ENCODE measurements around the gene CAMKK2.

Gene CAMKK2

GRCh38 chr12:121333747-121334146, 37.2 kb upstream of the CAMKK2 start:
- no peak overlapping the region for H2BK15ac ChIP-seq (replicated peaks; ENCODE audit: low read depth)
- H4K8ac ChIP-seq (ENCODE audit: low read depth, low read length): no peak overlapping the region
- no peak overlapping the region for H4K5ac ChIP-seq (ENCODE audit: low read length)
- no peak overlapping the region for H3K9ac ChIP-seq (ENCODE audit: low read length)
- no peak overlapping the region for H3K18ac ChIP-seq (ENCODE audit: low read length)
- no peak overlapping the region for H3K4me2 ChIP-seq (ENCODE audit: low read length)
- H2BK5ac ChIP-seq (ENCODE audit: low read length): no peak overlapping the region
- H2AK5ac ChIP-seq (ENCODE audit: low read length): no peak overlapping the region
- no peaks in the 10 kb centered on the region for H3K4me1 ChIP-seq (ENCODE audit: control insufficient read depth, low read depth, low read length)
- H3K27me3 ChIP-seq (ENCODE audit: insufficient read depth, low read length, poor library complexity): no peaks in the 10 kb centered on the region
- no peak for DNase-seq
- no peaks in the 10 kb centered on the region for H3K79me2 ChIP-seq (ENCODE audit: control insufficient read depth, insufficient read depth, low read length)
- H3K27ac ChIP-seq (ENCODE audit: low read depth, low read length): no peak overlapping the region
- no peak overlapping the region for H2BK120ac ChIP-seq (ENCODE audit: low read depth, low read length)
- no peak overlapping the region for H3K56ac ChIP-seq (ENCODE audit: low read length)
- no peaks in the 10 kb centered on the region for H3K79me1 ChIP-seq (ENCODE audit: low read length)
- H3K23ac ChIP-seq (ENCODE audit: low read length): no peak overlapping the region
- no peak overlapping the region for H3K4ac ChIP-seq (ENCODE audit: low read depth, low read length)
- WGBS (ENCODE audit: extremely low coverage, insufficient coverage, low lambda C conversion rate): no CpG with 5 or more reads among the region's 1 CpG
- no peak overlapping the region for H3K4me3 ChIP-seq (ENCODE audit: low read length)
- H3K36me3 ChIP-seq (ENCODE audit: control insufficient read depth, insufficient read depth, low read length): peaks cover 10% of the 10 kb centered on the region

DNA sequence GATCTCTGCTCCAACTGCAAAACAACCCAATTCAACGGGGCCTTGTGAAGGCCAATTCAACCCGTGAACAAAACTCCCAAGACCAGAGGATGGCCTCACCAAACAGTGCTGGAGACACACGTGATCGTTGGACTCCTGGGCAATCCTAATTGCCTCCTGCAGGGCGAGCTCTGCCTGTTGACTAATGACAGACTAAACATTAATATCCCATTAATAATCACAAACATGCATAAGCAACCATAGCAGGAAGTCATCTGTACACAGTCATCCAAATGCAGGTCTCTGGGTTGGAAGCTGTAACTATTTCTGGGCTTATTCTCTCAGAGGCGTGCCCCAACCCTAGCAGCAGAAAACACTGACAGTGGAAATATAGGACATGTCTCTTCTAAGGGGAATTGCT, 34.7 kb upstream of the CAMKK2 start:
- H3K56ac ChIP-seq (ENCODE audit: low read length): no peak overlapping the region
- no peaks in the 10 kb centered on the region for H3K27me3 ChIP-seq (ENCODE audit: insufficient read depth, low read length, poor library complexity)
- no peak overlapping the region for H4K8ac ChIP-seq (ENCODE audit: low read depth, low read length)
- H3K4me3 ChIP-seq (ENCODE audit: low read length): no peak overlapping the region
- H2BK5ac ChIP-seq (ENCODE audit: low read length): no peak overlapping the region
- H3K4ac ChIP-seq (ENCODE audit: low read depth, low read length): no peak overlapping the region
- WGBS (ENCODE audit: extremely low coverage, insufficient coverage, low lambda C conversion rate): no CpG with 5 or more reads among the region's 6 CpGs
- no peak for DNase-seq
- no peak overlapping the region for H2AK5ac ChIP-seq (ENCODE audit: low read length)
- no peaks in the 10 kb centered on the region for H3K79me1 ChIP-seq (ENCODE audit: low read length)
- peaks cover 19% of the 10 kb centered on the region for H3K36me3 ChIP-seq (ENCODE audit: control insufficient read depth, insufficient read depth, low read length)
- H3K27ac ChIP-seq (ENCODE audit: low read depth, low read length): no peak overlapping the region
- H2BK15ac ChIP-seq (replicated peaks; ENCODE audit: low read depth): no peak overlapping the region
- H3K4me1 ChIP-seq (ENCODE audit: control insufficient read depth, low read depth, low read length): no peaks in the 10 kb centered on the region
- no peak overlapping the region for H3K4me2 ChIP-seq (ENCODE audit: low read length)
- H3K79me2 ChIP-seq (ENCODE audit: control insufficient read depth, insufficient read depth, low read length): no peaks in the 10 kb centered on the region
- H2BK120ac ChIP-seq (ENCODE audit: low read depth, low read length): no peak overlapping the region
- H3K18ac ChIP-seq (ENCODE audit: low read length): no peak overlapping the region
- H4K5ac ChIP-seq (ENCODE audit: low read length): no peak overlapping the region
- H3K23ac ChIP-seq (ENCODE audit: low read length): no peak overlapping the region
- no peak overlapping the region for H3K9ac ChIP-seq (ENCODE audit: low read length)

DNA sequence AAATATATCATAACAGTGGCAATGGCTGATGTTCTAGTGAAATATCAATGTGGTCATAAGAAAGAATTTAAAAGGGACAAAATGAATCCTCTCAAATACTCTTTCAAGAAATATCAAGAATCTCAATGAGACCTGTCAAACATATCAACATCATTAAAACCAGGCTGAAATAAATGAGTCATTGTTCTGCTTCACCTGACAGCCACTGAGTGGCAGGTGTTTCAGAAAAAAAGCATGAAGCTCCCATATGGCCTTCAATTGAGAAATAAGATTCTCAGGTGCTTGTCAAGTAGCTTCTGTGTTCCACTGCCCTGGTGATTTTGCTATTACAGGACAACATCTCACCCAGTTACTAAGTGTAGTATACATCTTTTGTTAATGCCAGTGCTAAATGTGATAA, 34.2 kb upstream of the CAMKK2 start:
- no peaks in the 10 kb centered on the region for H3K79me2 ChIP-seq (ENCODE audit: control insufficient read depth, insufficient read depth, low read length)
- H2BK120ac ChIP-seq (ENCODE audit: low read depth, low read length): no peak overlapping the region
- no peak overlapping the region for H3K56ac ChIP-seq (ENCODE audit: low read length)
- no peak overlapping the region for H4K5ac ChIP-seq (ENCODE audit: low read length)
- H3K4ac ChIP-seq (ENCODE audit: low read depth, low read length): no peak overlapping the region
- H3K23ac ChIP-seq (ENCODE audit: low read length): no peak overlapping the region
- H2AK5ac ChIP-seq (ENCODE audit: low read length): no peak overlapping the region
- no peak overlapping the region for H3K27ac ChIP-seq (ENCODE audit: low read depth, low read length)
- no peak overlapping the region for H4K8ac ChIP-seq (ENCODE audit: low read depth, low read length)
- no peak overlapping the region for H3K4me3 ChIP-seq (ENCODE audit: low read length)
- H3K79me1 ChIP-seq (ENCODE audit: low read length): no peaks in the 10 kb centered on the region
- no peak overlapping the region for H2BK5ac ChIP-seq (ENCODE audit: low read length)
- H2BK15ac ChIP-seq (replicated peaks; ENCODE audit: low read depth): no peak overlapping the region
- H3K18ac ChIP-seq (ENCODE audit: low read length): no peak overlapping the region
- H3K27me3 ChIP-seq (ENCODE audit: insufficient read depth, low read length, poor library complexity): no peaks in the 10 kb centered on the region
- no peak overlapping the region for H3K4me2 ChIP-seq (ENCODE audit: low read length)
- peaks cover 19% of the 10 kb centered on the region for H3K36me3 ChIP-seq (ENCODE audit: control insufficient read depth, insufficient read depth, low read length)
- H3K4me1 ChIP-seq (ENCODE audit: control insufficient read depth, low read depth, low read length): no peaks in the 10 kb centered on the region
- H3K9ac ChIP-seq (ENCODE audit: low read length): no peak overlapping the region
- DNase-seq: no peak

- no peak overlapping the region for H3K9ac ChIP-seq (ENCODE audit: low read length)
- H3K27ac ChIP-seq (ENCODE audit: low read depth, low read length): no peak overlapping the region
- H3K4me3 ChIP-seq (ENCODE audit: low read length): no peak overlapping the region
- H3K36me3 ChIP-seq (ENCODE audit: control insufficient read depth, insufficient read depth, low read length): peaks cover 19% of the 10 kb centered on the region
- no peak overlapping the region for H3K56ac ChIP-seq (ENCODE audit: low read length)
- H3K4me2 ChIP-seq (ENCODE audit: low read length): no peak overlapping the region
- DNase-seq: no peak
- no peaks in the 10 kb centered on the region for H3K79me1 ChIP-seq (ENCODE audit: low read length)
- H2BK120ac ChIP-seq (ENCODE audit: low read depth, low read length): no peak overlapping the region
- no peaks in the 10 kb centered on the region for H3K79me2 ChIP-seq (ENCODE audit: control insufficient read depth, insufficient read depth, low read length)
- no peaks in the 10 kb centered on the region for H3K27me3 ChIP-seq (ENCODE audit: insufficient read depth, low read length, poor library complexity)
- no peak overlapping the region for H3K23ac ChIP-seq (ENCODE audit: low read length)
- WGBS (ENCODE audit: extremely low coverage, insufficient coverage, low lambda C conversion rate): no CpG with 5 or more reads among the region's 4 CpGs
- no peak overlapping the region for H2AK5ac ChIP-seq (ENCODE audit: low read length)
- H2BK5ac ChIP-seq (ENCODE audit: low read length): no peak overlapping the region
- H2BK15ac ChIP-seq (replicated peaks; ENCODE audit: low read depth): no peak overlapping the region
- H3K4me1 ChIP-seq (ENCODE audit: control insufficient read depth, low read depth, low read length): no peaks in the 10 kb centered on the region
- no peak overlapping the region for H4K8ac ChIP-seq (ENCODE audit: low read depth, low read length)
- H3K18ac ChIP-seq (ENCODE audit: low read length): no peak overlapping the region
- no peak overlapping the region for H3K4ac ChIP-seq (ENCODE audit: low read depth, low read length)
- H4K5ac ChIP-seq (ENCODE audit: low read length): no peak overlapping the region
Measured at GRCh38 chr12:121330195-121330594, 33.7 kb upstream of the CAMKK2 start.

- Histone ChIP-seq H4K8ac (ENCODE audit: low read depth, low read length) (no peak overlapping the region), H3K56ac (ENCODE audit: low read length) (no peak overlapping the region), H4K5ac (ENCODE audit: low read length) (no peak overlapping the region), H3K27ac (ENCODE audit: low read depth, low read length) (no peak overlapping the region), H3K4me1 (ENCODE audit: control insufficient read depth, low read depth, low read length) (no peaks in the 10 kb centered on the region), H3K18ac (ENCODE audit: low read length) (no peak overlapping the region), H3K36me3 (ENCODE audit: control insufficient read depth, insufficient read depth, low read length) (peaks cover 19% of the 10 kb centered on the region), H3K9ac (ENCODE audit: low read length) (no peak overlapping the region), H2BK120ac (ENCODE audit: low read depth, low read length) (no peak overlapping the region), H3K79me1 (ENCODE audit: low read length) (no peaks in the 10 kb centered on the region), H2AK5ac (ENCODE audit: low read length) (no peak overlapping the region), H3K23ac (ENCODE audit: low read length) (no peak overlapping the region), H2BK15ac (replicated peaks; ENCODE audit: low read depth) (no peak overlapping the region), H3K27me3 (ENCODE audit: insufficient read depth, low read length, poor library complexity) (no peaks in the 10 kb centered on the region), H3K79me2 (ENCODE audit: control insufficient read depth, insufficient read depth, low read length) (no peaks in the 10 kb centered on the region), H3K4me3 (ENCODE audit: low read length) (no peak overlapping the region), H2BK5ac (ENCODE audit: low read length) (no peak overlapping the region), H3K4me2 (ENCODE audit: low read length) (no peak overlapping the region), H3K4ac (ENCODE audit: low read depth, low read length) (no peak overlapping the region)
- DNase-seq: no peak
- no CpG with 5 or more reads among the region's 4 CpGs for WGBS (ENCODE audit: extremely low coverage, insufficient coverage, low lambda C conversion rate)
Measured at GRCh38 chr12:121328620-121329019, 32.1 kb upstream of the CAMKK2 start.

DNA sequence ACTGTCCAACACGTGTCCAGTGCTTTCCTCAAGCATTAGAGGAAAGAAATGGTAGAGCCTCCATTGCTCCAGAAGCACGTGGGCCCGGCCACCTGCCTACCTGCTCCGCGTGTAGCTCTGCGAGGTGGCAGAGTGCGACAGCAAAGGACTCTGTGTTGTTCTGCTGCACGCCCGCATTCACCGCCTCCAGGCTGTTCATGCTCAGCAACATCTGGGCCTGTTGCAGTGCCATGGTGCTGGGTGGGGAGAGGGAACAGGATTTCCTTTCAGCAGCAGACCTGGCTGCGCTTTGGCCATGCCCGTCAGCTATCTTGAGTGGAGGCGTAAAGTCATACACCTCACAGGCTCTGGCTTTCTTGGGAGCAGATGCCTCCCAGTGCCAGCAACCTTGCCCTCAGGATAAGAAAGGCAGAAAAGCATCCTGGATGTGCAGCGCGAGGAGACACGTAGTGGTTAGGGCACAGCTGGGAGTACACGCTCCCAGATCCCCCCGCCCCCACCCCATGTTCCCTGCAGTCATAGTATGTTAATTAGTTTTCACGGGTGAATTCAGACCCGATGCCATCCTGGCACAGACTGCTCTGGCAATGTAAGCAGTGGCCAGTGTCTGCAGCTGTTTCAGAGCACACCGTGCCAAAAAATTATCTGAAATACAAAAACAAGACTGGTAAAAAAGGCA, 30.6 kb upstream of the CAMKK2 start:
- no peak for DNase-seq
- H2BK120ac ChIP-seq (ENCODE audit: low read depth, low read length): no peak overlapping the region
- H3K36me3 ChIP-seq (ENCODE audit: control insufficient read depth, insufficient read depth, low read length): peaks cover 17% of the 10 kb centered on the region
- no peak overlapping the region for H2BK15ac ChIP-seq (replicated peaks; ENCODE audit: low read depth)
- no peaks in the 10 kb centered on the region for H3K79me2 ChIP-seq (ENCODE audit: control insufficient read depth, insufficient read depth, low read length)
- no peak overlapping the region for H3K27ac ChIP-seq (ENCODE audit: low read depth, low read length)
- no peak overlapping the region for H3K4me2 ChIP-seq (ENCODE audit: low read length)
- H3K79me1 ChIP-seq (ENCODE audit: low read length): no peaks in the 10 kb centered on the region
- no peak overlapping the region for H3K4me3 ChIP-seq (ENCODE audit: low read length)
- H3K23ac ChIP-seq (ENCODE audit: low read length): no peak overlapping the region
- no peak overlapping the region for H3K56ac ChIP-seq (ENCODE audit: low read length)
- H2BK5ac ChIP-seq (ENCODE audit: low read length): no peak overlapping the region
- H3K18ac ChIP-seq (ENCODE audit: low read length): no peak overlapping the region
- no peak overlapping the region for H3K4ac ChIP-seq (ENCODE audit: low read depth, low read length)
- no peak overlapping the region for H3K9ac ChIP-seq (ENCODE audit: low read length)
- no peaks in the 10 kb centered on the region for H3K27me3 ChIP-seq (ENCODE audit: insufficient read depth, low read length, poor library complexity)
- no peak overlapping the region for H2AK5ac ChIP-seq (ENCODE audit: low read length)
- no CpG with 5 or more reads among the region's 21 CpGs for WGBS (ENCODE audit: extremely low coverage, insufficient coverage, low lambda C conversion rate)
- H3K4me1 ChIP-seq (ENCODE audit: control insufficient read depth, low read depth, low read length): no peaks in the 10 kb centered on the region
- no peak overlapping the region for H4K5ac ChIP-seq (ENCODE audit: low read length)
- H4K8ac ChIP-seq (ENCODE audit: low read depth, low read length): no peak overlapping the region
